ENCODE data around the gene CNTNAP2.

CNTNAP2 gene

DNA sequence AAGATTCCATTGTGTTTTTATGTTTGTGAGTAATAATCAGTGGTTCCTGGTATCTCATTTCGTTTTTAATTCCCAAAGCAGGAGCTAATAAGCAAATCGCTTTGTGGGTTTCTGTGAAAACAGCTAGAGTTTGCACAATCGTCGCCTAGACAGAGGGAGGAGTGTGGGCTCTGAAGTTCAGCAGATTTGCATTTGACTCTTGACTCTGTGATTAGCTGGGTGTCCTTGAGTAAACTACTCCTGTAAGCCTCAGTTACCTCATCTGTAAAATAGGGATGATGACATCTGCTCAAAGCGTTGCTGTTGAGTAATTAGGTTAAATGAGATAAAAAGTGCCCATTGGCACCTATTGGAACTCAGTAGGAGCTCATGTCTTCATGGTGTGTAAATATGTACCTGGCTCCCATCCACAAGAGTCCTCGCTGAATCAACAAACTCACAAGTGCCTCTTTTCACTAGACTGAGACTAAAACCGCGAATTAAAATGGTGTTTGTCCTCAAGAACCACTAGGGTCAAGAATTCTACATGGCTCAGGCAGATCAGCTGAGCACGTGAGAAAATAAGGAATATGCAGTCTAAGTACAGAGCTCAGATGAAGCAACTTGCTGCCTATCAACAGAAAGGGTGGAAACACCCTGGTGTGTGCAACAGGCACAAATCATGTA lies 2088.2 kb downstream of the CNTNAP2 start:
- Histone ChIP-seq H2AFZ (ENCODE audit: low read depth) (no peak overlapping the region), H4K20me1 (ENCODE audit: insufficient read depth) (no peaks in the 10 kb centered on the region), H3K27ac (no peak overlapping the region), H3K4me2 (no peak overlapping the region), H3K79me2 (ENCODE audit: insufficient read depth, low read depth) (no peaks in the 10 kb centered on the region), H3K36me3 (ENCODE audit: insufficient read depth) (no peaks in the 10 kb centered on the region), H3K4me1 (ENCODE audit: low read depth, poor library complexity, severe bottlenecking) (no peaks in the 10 kb centered on the region), H3K9ac (no peak overlapping the region), H3K4me3 (IDR thresholded peaks at IDR 0.05; ENCODE audit: insufficient read depth, low read depth, low read length) (no peak overlapping the region), H3K27me3 (ENCODE audit: insufficient read depth, low read depth) (no peaks in the 10 kb centered on the region)
- TF ChIP-seq, protein P1, sequence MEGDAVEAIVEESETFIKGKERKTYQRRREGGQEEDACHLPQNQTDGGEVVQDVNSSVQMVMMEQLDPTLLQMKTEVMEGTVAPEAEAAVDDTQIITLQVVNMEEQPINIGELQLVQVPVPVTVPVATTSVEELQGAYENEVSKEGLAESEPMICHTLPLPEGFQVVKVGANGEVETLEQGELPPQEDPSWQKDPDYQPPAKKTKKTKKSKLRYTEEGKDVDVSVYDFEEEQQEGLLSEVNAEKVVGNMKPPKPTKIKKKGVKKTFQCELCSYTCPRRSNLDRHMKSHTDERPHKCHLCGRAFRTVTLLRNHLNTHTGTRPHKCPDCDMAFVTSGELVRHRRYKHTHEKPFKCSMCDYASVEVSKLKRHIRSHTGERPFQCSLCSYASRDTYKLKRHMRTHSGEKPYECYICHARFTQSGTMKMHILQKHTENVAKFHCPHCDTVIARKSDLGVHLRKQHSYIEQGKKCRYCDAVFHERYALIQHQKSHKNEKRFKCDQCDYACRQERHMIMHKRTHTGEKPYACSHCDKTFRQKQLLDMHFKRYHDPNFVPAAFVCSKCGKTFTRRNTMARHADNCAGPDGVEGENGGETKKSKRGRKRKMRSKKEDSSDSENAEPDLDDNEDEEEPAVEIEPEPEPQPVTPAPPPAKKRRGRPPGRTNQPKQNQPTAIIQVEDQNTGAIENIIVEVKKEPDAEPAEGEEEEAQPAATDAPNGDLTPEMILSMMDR (conservative IDR thresholded peaks at IDR 0.05; ENCODE audit: low read depth, low read length): no peak

DNA sequence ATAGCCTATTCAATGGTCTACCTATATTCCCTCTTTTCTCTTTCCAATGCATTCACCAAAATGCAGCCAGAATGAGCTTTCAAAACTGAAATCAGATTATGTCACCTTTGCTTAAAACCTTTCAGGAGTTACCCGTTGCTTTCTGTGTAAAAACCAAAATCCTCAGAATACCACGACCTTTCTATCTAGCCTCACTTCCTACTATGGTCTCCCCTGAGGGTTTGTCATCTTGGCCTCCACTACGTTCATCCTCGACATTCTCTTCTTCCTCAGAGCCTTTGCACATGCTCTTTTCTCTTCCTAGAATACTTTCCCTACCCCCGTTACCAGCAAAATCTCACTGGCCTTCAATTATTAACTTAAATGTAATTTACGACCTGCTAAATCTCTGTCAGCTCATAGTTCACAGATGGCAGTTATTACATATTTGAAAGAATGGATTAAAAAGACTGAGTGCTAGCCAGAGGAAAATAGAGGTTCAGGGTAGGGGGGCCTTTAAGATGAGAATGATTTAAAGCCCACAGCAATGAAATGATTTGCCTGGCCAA lies 2093.1 kb downstream of the CNTNAP2 start:
- Histone ChIP-seq H3K79me2 (ENCODE audit: insufficient read depth, low read depth) (no peaks in the 10 kb centered on the region), H3K4me2 (no peak overlapping the region), H3K4me3 (IDR thresholded peaks at IDR 0.05; ENCODE audit: insufficient read depth, low read depth, low read length) (no peak overlapping the region), H3K27ac (no peak overlapping the region), H3K36me3 (ENCODE audit: insufficient read depth) (no peaks in the 10 kb centered on the region), H4K20me1 (ENCODE audit: insufficient read depth) (no peaks in the 10 kb centered on the region), H3K4me1 (ENCODE audit: low read depth, poor library complexity, severe bottlenecking) (peaks cover 9% of the 10 kb centered on the region), H3K27me3 (ENCODE audit: insufficient read depth, low read depth) (no peaks in the 10 kb centered on the region), H2AFZ (ENCODE audit: low read depth) (no peak overlapping the region), H3K9ac (no peak overlapping the region)
- TF ChIP-seq, protein P1 (conservative IDR thresholded peaks at IDR 0.05; ENCODE audit: low read depth, low read length): no peak

DNA sequence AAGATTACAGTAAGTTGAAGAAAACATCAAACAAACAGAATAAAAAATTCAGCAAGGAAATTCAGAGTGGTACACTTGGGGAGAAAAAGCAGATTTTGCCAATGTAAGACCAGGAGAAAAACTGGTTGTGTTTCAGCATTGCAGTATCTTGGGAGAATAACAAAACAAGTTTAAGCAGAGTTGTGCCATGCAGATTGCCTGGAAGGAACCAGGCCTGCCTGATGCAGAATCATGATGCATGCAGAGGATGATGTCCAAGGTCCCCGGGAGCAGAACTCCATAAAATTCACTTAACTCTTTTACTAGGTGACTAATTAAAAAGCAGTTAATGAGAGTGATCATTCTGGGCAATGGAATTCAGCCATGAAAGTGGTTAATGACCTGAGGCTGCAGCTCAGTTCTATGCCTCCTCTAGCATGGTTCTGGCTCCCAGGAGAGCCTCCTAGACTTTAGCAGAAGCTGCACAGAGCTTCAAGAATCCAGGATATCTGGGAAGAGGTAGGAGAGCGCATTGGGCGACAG lies 2094.3 kb downstream of the CNTNAP2 start:
- Histone ChIP-seq H3K4me1 (ENCODE audit: low read depth, poor library complexity, severe bottlenecking) (peaks cover 9% of the 10 kb centered on the region), H3K36me3 (ENCODE audit: insufficient read depth) (no peaks in the 10 kb centered on the region), H3K79me2 (ENCODE audit: insufficient read depth, low read depth) (no peaks in the 10 kb centered on the region), H3K27me3 (ENCODE audit: insufficient read depth, low read depth) (no peaks in the 10 kb centered on the region), H3K4me3 (IDR thresholded peaks at IDR 0.05; ENCODE audit: insufficient read depth, low read depth, low read length) (no peak overlapping the region), H4K20me1 (ENCODE audit: insufficient read depth) (no peaks in the 10 kb centered on the region), H2AFZ (ENCODE audit: low read depth) (no peak overlapping the region), H3K9ac (no peak overlapping the region), H3K4me2 (no peak overlapping the region), H3K27ac (no peak overlapping the region)
- TF ChIP-seq, protein P1 (conservative IDR thresholded peaks at IDR 0.05; ENCODE audit: low read depth, low read length): no peak

DNA sequence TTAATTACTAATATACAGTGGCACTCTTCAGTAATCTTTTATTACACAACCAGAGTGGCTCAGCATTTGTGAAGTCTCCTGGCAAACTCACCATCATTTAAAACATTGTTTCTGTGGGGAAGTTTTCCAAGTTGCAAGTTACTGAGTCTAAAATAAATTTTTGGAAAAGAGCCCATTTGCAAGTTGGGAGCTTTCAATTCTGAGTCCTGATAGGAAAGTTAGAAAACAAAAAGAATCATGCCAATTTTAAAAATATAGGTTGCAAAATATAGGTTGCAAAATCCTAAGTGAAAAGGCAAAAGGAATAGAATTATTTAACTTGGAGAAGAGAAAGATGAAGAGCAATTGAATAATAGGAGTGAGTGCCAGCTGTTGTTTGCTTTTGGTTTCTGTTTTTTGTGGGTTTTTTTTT lies 2095.1 kb downstream of the CNTNAP2 start:
- H3K4me1 ChIP-seq (ENCODE audit: low read depth, poor library complexity, severe bottlenecking): peaks cover 9% of the 10 kb centered on the region
- H2AFZ ChIP-seq (ENCODE audit: low read depth): no peak overlapping the region
- no peaks in the 10 kb centered on the region for H3K27me3 ChIP-seq (ENCODE audit: insufficient read depth, low read depth)
- H3K79me2 ChIP-seq (ENCODE audit: insufficient read depth, low read depth): no peaks in the 10 kb centered on the region
- no peak overlapping the region for H3K9ac ChIP-seq
- H3K27ac ChIP-seq: no peak overlapping the region
- no peak overlapping the region for H3K4me3 ChIP-seq (IDR thresholded peaks at IDR 0.05; ENCODE audit: insufficient read depth, low read depth, low read length)
- TF ChIP-seq, protein P1 (conservative IDR thresholded peaks at IDR 0.05; ENCODE audit: low read depth, low read length): no peak
- 0 out of 2 replicates have a peak overlapping the region, but pooled peaks have one; percentile 14 for H3K4me2 ChIP-seq
- H4K20me1 ChIP-seq (ENCODE audit: insufficient read depth): no peaks in the 10 kb centered on the region
- H3K36me3 ChIP-seq (ENCODE audit: insufficient read depth): no peaks in the 10 kb centered on the region

Measured in KMS-11 (cell line).